Anterior cingulate cortex (tissue), 58 donors: Measurements from ENCODE around the gene AGRP.

ENCODE experiments used
- DNase-seq, 58 donors: peaks; one replicate each; lab custom pipeline; 2025; lab: John Stamatoyannopoulos, UW

The AGRP gene

DNA sequence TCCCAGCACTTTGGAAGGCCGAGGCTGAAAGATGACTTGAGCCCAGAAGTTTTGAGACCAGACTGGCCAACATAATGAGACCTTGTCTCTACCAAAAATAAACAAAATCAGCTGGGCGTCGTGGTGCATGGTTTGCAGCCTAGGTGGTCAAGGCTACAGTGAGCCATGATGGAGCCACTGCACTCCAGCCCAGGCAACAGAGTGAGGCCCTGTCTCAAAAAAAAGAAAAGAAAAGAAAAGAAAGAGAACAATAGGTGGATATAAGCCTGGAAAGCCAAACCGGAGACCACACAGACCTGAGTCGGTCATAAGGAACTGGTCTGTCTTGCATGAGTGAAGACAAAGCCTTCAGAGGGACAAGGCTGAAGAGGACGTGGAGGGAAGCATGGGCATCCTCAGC lies 16.8 kb downstream of the AGRP start:
- no peak for DNase-seq

GRCh38 chr16:67464565-67464964 lies 18.8 kb downstream of the AGRP start:
- peak in 28 of 58 donors; percentile 13 to 81 (median 38) for DNase-seq

GRCh38 chr16:67463691-67464090 lies 19.7 kb downstream of the AGRP start:
- DNase-seq = no peak

- DNase-seq = no peak
Measured at GRCh38 chr16:67463059-67463458, 20.3 kb downstream of the AGRP start.

- DNase-seq = no peak
Measured at GRCh38 chr16:67462279-67462655, 21.1 kb downstream of the AGRP start.

DNA sequence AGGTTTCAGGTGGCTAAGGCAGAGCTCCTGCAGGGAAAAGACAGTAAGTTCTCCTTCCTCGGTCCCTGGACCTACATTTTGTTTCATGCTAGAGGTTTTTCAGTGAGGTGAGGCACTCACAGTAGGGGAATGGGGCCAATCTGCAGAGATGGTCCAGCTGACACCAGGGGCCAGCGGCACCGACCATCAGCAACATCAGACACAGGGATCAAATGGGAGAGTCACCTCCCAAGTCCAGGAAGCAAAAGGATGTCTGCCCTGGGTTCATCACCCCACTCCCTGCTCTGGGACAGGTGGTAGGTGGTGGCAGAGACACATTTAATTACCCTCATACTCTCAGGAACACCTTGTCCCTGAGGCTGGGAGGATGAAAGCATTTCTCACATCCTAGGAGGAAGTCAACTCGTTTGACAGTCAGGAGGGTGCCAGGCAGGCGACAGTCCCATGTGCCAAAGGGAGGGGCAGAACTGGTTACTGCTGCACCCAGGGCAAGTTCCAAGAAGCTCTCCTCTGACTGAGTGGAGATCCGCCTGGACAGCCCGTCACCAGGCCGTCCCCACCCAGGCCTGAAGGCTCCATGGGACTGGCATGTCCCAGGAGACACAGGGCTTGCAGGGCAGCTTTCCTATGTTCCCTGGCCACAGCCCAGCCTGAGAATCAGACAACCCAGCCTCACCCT lies 21.6 kb downstream of the AGRP start:
- no peak for DNase-seq

DNA sequence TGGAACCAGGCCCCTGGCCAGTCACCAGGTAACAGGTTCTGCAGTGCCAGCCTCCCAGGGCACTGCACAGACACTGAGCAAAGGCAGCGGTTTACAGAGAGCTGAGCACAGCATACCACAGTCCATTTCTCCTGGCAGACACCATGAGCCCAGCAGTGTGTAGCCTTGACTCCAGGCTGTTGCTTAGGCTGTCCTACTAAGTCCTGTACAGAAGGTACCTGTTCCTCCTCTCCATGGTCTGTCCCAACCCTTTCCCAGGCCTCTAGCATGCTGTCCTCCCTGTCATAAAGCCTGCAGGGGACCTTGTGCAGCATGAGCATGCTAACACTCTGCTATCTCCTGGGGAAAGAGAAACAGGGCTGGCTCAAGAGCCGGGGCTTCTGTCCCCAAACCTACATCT lies 22.4 kb downstream of the AGRP start:
- DNase-seq = no peak

GRCh38 chr16:67460168-67460567 lies 23.2 kb downstream of the AGRP start:
- no peak for DNase-seq

GRCh38 chr16:67459861-67460150 lies 23.5 kb downstream of the AGRP start:
- DNase-seq = peak in 3 of 58 donors; percentile 53 to 74 (median 54)

DNA sequence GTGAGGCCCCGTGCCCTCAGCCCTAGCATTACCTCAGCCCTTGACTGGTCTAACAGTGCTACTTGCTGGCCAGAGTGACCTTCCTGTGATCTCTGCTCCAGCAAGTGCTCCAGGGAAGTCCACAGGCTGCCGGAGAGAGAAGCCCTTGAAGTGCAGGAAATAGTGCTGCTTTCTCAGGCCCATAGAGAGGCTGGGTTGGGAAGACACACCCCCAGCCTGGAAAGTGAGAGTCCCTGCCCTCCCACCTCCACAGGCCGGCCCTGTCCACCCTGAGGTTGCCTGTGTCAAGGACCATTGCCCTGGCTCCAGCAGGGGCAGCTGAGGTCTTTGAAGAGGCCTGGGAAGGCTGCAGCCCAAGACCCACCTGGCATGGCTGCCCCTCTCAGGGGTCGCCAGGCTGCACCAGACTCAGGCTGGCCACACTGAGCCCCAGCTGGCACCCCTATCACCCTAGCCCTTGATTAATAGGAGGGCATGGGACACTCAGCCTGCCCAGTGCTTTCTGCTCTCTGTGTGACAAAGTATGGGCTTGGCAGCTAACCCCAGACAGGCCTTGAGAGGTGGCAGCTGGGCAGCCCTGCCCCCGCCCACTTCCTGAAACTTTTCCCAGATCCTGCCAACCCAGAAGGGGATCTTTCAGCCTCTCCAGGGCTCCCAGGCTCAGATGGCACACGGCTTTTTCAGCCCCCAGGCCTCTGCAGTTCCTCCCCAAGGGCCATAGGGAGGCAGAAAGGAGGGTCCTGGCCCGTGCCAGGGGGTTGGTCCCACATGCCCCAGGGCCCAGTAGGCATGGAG lies 24.1 kb downstream of the AGRP start:
- DNase-seq = peak in 27 of 58 donors; percentile 10 to 74 (median 37)

DNA sequence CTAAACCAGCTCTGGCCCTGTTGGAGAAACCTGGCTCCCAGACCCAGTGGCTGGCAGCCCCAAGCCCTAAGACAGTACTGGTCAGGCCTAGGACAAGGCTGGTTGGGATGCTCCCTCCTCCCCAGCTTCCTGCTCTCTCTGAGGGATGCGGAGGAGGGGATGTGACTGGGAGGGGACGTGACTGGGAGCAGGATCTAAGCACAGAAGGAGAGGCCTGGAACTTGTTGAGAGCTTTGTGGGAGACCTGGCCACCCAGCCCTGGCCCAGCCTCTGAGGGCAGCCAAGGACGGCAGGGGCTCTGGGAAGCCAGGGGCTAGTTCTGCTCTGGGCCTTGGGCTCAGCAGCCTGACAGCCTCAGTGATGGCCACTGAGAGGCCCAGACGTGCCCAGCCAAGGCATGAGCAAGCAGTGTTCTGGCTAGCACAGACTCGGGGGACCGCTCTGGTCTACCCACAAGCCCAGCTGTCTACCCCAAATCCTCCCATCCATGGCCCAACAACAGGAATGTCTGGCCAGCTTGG lies 25.2 kb downstream of the AGRP start:
- DNase-seq = no peak

GRCh38 chr16:67457611-67458010 lies 25.7 kb downstream of the AGRP start:
- no peak for DNase-seq

GRCh38 chr16:67456391-67457081 lies 26.8 kb downstream of the AGRP start:
- DNase-seq = peak in 29 of 58 donors; percentile 12 to 63 (median 32)

DNA sequence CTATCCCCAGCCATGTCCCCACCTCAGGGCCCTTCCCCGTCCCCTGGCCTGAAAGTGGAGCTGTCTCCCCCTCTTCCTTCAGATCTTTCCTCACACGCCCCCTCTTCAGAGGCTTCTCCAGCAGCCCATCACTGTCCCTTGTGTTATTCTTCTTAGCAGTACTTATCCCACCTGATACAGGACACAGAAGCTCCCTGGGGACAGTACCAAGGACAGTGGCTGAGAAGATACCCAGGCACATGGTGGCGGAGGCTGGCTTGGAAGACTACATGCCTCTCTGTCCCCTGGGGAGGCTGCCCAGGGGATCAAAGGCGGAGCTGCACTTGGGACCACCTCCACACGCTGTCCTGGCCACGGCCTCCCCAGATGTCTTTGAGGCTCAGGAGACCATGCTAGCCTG lies 28.5 kb downstream of the AGRP start:
- DNase-seq = no peak

DNA sequence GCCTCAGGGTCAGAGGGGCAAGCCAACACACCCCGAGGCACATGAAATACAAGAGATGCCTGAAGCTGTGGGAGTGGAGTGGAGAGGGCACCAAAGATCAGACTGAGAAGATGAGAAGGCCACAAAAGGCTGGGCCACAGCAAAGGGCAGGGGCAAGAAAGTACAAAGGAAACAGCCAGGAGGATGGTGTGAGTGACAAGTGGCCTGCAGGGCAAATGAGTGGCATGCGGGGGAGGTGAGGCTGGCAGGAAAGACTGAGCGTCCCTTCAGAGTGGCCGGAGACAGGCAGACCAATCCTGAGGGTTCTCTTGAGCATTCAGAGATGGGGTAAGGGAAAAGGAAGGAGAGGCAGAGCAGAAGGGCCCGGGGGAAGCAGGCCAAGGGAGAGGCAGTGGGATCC lies 29.2 kb downstream of the AGRP start:
- no peak for DNase-seq

DNA sequence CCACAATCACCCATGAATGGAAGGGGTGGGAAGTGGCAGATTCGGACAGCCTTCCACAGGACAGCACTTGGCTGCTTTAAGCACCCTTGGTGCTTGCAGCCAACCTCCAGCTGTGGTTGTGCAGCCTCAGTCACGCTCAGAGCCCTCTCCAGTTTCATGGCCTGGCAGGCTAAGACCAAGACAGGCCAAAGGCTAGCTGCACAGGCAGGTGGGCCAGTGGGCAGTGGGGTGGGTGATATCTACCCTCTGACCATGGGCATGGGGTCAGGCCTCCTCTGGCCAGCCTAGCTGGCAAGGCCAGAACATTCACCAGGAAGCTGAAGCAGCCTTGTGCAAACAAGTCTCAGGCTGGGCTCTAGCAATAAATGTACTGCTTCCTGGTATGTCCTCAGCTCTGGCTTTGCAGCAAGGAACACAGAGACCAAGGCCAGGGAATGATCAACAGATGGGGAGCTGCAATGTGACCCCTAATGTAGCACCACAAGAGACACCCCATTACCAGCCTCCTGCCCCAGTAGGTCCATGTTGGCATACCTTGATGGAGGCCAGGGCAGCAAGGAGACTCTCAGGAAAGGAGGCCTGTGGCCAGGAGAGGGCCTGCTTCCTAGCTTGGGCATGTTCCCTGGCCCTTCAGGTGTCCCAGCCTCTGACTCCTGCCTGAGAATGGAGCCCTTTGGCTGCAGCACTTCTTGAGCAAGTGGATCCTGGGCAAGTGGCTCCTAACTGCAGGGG lies 31.5 kb downstream of the AGRP start:
- no peak for DNase-seq

- DNase-seq = peak in 18 of 58 donors; percentile 6 to 53 (median 27)
Measured at GRCh38 chr16:67451061-67451703, 32.2 kb downstream of the AGRP start.

DNA sequence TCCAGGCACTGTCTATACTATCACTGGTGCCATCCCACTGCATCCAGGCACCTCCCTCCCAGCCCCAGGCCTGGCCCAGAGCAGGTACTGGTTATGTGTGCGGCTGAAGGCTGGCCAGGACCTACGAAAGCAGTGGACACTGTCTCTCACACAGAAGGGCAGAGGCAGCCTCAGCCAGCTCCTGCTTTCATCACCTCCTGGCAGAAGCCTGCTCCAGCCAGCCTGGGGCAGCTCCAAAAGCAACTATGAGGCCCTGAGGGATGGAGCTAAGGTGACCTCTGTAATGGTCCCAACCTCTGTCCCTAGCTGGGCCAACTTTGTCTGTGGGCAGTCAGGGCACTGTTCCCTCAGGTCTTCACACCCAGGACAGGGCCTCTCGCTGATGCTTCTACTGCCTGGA lies 33.6 kb downstream of the AGRP start:
- DNase-seq = no peak

GRCh38 chr16:67449336-67449735 lies 34.0 kb downstream of the AGRP start:
- peak in 1 of 58 donors; percentile 16 for DNase-seq

DNA sequence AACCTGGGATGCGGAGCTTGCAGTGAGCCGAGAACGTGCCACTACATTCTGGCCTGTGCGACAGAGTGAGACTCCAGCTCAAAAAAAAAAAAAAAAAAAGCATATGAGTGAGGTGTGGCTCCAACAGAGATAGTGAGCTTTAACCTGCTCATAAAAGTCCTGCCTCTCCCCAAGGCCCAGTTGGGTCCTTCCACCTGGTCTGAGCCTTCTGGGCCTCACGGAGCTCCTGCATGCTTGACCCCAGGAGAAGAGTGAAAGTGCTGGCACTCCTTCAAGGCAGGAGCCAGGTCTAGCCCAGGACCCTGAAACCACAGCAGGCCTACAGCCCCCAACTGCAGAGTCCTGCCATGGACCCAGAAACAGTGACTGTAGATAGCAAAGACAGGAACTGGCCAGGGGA lies 34.8 kb downstream of the AGRP start:
- no peak for DNase-seq
